Cerebellar nuclear complex (tissue), 1 donor: ENCODE measurements around the gene OR2T8.

Experiments
- DNase-seq, 2 experiments: peaks; one replicate each; lab custom pipeline; 2025; lab: John Stamatoyannopoulos, UW

OR2T8 gene

GRCh38 chr1:247961791-247962190 is 41.7 kb downstream of the OR2T8 start:
- no peak for DNase-seq

- no peak for DNase-seq
These were observed 43.0 kb downstream of the OR2T8 start for GRCh38 chr1:247962911-247963588.

- DNase-seq = no peak
These were observed 44.9 kb downstream of the OR2T8 start, which contains the start of gene OR2AK2 for GRCh38 chr1:247964933-247965332. TSS of gene OR2AK2 (plus strand) at chr1:247965233. CDS start at chr1:247965377, 144 bp downstream.

DNA sequence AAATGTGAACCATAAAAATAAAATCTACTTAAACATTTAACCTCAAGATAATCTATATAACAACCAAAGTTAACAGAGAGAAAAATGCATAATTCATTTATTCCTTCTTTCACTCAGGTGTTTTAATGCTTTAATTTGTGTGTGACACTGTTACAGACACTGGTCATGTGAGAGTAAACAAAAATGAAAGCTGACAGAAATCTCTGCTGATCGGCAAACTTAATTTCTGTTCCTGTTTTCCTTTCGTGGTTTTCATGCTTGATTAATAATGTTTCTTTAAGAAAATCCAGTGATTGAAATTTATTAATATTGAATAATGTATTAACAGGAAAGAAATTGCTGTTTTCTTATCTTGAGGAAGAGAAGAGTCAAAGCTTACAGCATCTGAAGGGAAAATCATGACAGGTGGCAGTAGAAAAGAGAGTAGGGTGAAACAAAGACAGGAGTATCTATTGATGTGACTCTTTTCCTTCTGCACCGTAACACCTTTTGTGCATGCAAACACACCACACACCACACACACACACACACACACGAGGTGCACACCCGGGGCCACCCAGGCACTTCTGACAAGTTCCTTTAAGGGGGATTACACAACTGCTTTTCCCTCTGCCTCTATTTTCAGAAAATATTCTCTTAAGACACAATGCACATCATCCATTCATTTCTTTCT is 46.6 kb downstream of the OR2T8 start:
- DNase-seq = no peak
